Nephron progenitor cell (in vitro differentiated cells): ENCODE data around the gene KLK8.
"Not testable (repeated sequence)": the region's sequence is repeated elsewhere in the genome, so short reads cannot be mapped to it uniquely, and the experiment has no call there.

Experiments used
- DNase-seq: peaks from one replicate; pipeline ENCODE4 v3.0.0; 2021
- H3K27ac Mint-ChIP-seq: 2 replicates; pipeline ENCODE4 v1.8.0; 2021; ENCODE audit warnings: mild to moderate bottlenecking, moderate library complexity, mixed read lengths
- H3K27me3 Mint-ChIP-seq: 2 replicates; pipeline ENCODE4 v1.8.0; 2021; ENCODE audit warnings: mild to moderate bottlenecking, low read depth, mixed read lengths; ENCODE audit not compliant: poor library complexity
- H3K36me3 Mint-ChIP-seq: 2 replicates; pipeline ENCODE4 v1.8.0; 2021; ENCODE audit warnings: low read depth, mixed read lengths
- H3K4me1 Mint-ChIP-seq: 2 replicates; pipeline ENCODE4 v1.8.0; 2021; ENCODE audit warnings: mixed read lengths
- H3K4me3 Mint-ChIP-seq: 2 replicates; pipeline ENCODE4 v1.8.0; 2021; ENCODE audit warnings: mild to moderate bottlenecking, moderate library complexity, mixed read lengths
- H3K9me3 Mint-ChIP-seq: 2 replicates; pipeline ENCODE4 v1.8.0; 2021; ENCODE audit warnings: mild to moderate bottlenecking, moderate library complexity, mixed read lengths
- TF ChIP-seq, protein P1 (sequence below): fragments of 200-600 bp; sonication (generic); IDR thresholded peaks from 2 replicates; pipeline ENCODE4 v1.5.0; 2021; ENCODE audit warnings: antibody characterized with exemption

KLK8 gene

DNA sequence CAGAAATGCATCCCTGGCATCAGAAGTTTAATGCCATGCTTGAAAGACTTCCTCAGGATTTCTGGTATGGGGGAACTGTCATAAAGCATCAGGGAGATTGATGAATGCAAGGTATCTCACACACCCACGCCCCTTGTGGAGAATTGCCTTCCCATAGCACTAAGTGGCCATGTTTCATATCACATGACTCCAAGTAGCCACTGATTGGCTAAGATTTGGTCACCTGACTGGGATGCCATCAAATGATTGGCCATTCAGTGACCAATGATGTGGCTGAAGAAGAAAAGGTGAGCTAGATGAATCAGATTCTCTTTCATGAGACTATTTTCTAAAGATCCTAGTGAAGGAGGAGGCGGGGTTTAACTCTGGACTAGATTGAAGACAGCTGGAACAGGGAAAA, 7.3 kb downstream of the KLK8 start:
- TF ChIP-seq, protein P1, sequence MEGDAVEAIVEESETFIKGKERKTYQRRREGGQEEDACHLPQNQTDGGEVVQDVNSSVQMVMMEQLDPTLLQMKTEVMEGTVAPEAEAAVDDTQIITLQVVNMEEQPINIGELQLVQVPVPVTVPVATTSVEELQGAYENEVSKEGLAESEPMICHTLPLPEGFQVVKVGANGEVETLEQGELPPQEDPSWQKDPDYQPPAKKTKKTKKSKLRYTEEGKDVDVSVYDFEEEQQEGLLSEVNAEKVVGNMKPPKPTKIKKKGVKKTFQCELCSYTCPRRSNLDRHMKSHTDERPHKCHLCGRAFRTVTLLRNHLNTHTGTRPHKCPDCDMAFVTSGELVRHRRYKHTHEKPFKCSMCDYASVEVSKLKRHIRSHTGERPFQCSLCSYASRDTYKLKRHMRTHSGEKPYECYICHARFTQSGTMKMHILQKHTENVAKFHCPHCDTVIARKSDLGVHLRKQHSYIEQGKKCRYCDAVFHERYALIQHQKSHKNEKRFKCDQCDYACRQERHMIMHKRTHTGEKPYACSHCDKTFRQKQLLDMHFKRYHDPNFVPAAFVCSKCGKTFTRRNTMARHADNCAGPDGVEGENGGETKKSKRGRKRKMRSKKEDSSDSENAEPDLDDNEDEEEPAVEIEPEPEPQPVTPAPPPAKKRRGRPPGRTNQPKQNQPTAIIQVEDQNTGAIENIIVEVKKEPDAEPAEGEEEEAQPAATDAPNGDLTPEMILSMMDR, result no peak
- Mint-ChIP-seq H3K4me3 (no peak overlapping the region), H3K4me1 (peaks cover 19% of the 10 kb centered on the region), H3K9me3 (peaks cover 3% of the 10 kb centered on the region), H3K36me3 (no peaks in the 10 kb centered on the region), H3K27me3 (peaks cover 63% of the 10 kb centered on the region), H3K27ac (no peak overlapping the region)
- no peak for DNase-seq

GRCh38 chr19:50992666-50993035, 8.8 kb downstream of the KLK8 start:
- no peaks in the 10 kb centered on the region for H3K36me3 Mint-ChIP-seq
- H3K9me3 Mint-ChIP-seq, result peaks cover 3% of the 10 kb centered on the region
- DNase-seq, result no peak
- TF ChIP-seq, protein P1, result no peak
- peaks cover 63% of the 10 kb centered on the region for H3K27me3 Mint-ChIP-seq
- H3K4me1 Mint-ChIP-seq, result peaks cover 12% of the 10 kb centered on the region
- no peak overlapping the region for H3K4me3 Mint-ChIP-seq
- no peak overlapping the region for H3K27ac Mint-ChIP-seq

- not testable (repeated sequence) for H3K36me3 Mint-ChIP-seq, H3K27ac Mint-ChIP-seq, H3K4me3 Mint-ChIP-seq, H3K9me3 Mint-ChIP-seq, DNase-seq
- peaks cover 82% of the 10 kb centered on the region for H3K27me3 Mint-ChIP-seq
- peaks cover 27% of the 10 kb centered on the region for H3K4me1 Mint-ChIP-seq
Measured at GRCh38 chr19:50984416-50984815, 17.0 kb downstream of the KLK8 start.

DNA sequence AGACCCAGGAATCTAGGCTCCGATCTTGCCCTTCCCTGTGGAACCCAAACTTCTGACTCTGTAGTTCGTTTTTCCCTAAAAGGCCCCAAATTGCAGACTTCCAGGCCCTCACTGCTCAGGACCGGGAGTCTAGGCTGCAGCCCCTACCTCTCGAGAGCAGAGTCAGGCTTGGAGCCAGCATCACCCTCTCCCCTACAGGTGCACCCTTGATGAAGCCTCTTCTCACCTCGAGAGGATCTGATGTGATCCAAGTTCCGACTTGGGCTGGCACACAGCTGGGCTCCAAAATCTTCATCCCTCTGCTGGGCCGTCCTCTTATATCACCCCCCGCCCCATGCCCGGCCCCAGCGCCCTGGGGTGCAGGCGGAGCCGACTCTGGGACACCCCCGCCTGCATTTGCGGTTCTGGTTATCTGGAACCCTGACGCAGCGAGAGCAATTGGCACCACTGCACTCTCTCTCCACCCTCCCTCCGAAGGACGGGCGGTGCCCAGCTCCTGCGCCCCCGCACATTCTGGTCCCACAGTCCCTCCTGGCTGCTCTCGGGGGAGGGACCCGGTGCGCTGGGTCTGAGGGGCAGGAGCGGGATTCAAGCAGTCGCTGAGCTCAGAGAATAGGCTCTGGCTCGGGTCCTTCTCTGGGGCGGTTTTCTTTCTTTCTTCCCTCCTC, 17.6 kb downstream of the KLK8 start, which contains the start of gene KLK7:
KLK7 (minus strand) TSS at position 293 of the 668 bp plus-strand sequence. CDS start 1,518 bp downstream, outside the sequence.
- Mint-ChIP-seq H3K4me1 (peaks cover 34% of the 10 kb centered on the region), H3K9me3 (peaks cover 5% of the 10 kb centered on the region), H3K36me3 (no peaks in the 10 kb centered on the region), H3K27ac (no peak within 1 kb of the TSS), H3K27me3 (peaks cover 75% of the 10 kb centered on the region), H3K4me3 (no peak within 1 kb of the TSS)
- TF ChIP-seq, protein P1, result no peak
- DNase-seq, result no peak

- Mint-ChIP-seq H3K27ac (no peak overlapping the region), H3K36me3 (peaks cover 1% of the 10 kb centered on the region), H3K4me3 (no peak overlapping the region), H3K27me3 (peaks cover 63% of the 10 kb centered on the region), H3K4me1 (peaks cover 50% of the 10 kb centered on the region), H3K9me3 (peaks cover 6% of the 10 kb centered on the region)
- TF ChIP-seq, protein P1, result no peak
- no peak for DNase-seq
Measured at GRCh38 chr19:50982186-50982585, 19.2 kb downstream of the KLK8 start.

DNA sequence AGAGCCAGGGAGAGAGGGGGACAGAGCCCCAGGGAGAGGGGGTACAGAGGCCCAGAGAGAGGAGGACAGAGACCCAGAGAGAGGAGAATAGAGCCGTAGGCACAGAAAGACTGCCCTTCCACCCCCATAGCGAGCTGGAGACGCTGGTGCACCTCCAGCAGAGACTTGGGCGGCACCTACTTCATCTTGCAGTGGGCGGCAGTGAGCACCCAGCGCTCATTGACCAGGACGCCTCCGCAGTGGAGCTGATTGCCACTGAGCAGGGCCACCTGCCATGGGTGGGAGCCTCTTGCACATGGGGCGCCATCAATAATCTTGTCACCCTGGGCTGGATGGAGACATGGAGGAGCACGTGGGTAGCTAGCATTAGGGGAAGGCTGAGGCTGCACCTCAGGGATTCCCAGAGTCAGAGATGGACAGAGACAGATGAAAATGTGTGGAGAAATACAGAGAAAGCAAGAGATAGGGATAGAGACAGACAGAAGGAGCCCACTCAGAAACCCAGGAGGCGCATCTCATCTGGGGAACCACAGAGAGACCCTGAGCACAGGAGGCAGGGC, 19.7 kb downstream of the KLK8 start:
- TF ChIP-seq, protein P1, result no peak
- Mint-ChIP-seq H3K9me3 (peaks cover 8% of the 10 kb centered on the region), H3K36me3 (peaks cover 4% of the 10 kb centered on the region), H3K4me3 (peak overlapping the region; percentile 23), H3K4me1 (peaks cover 52% of the 10 kb centered on the region), H3K27ac (no peak overlapping the region), H3K27me3 (peaks cover 61% of the 10 kb centered on the region)
- no peak for DNase-seq
